Forelimb muscle (tissue), 1 donor: Measurements from ENCODE around the gene NPIPB8. TPM values are rescaled to one million over a fixed set of nuclear protein-coding genes. Genes with fewer than 3 reads are reported as not detected.
"Not testable (repeated sequence)": the region's sequence is repeated elsewhere in the genome, so short reads cannot be mapped to it uniquely, and the experiment has no call there.

ENCODE experiments used
- DNase-seq: peaks from one replicate; pipeline ENCODE4 v3.0.0-alpha.2; 2013; ENCODE audit warnings: low read depth
- polyA plus RNA-seq: library from polyadenylated mRNA; unstranded; fragments of 120-200 nt; gene quantifications from one replicate; pipeline ENCODE4 v1.2.1, GENCODE V29; 2013; ENCODE audit not compliant: insufficient read length

Gene NPIPB8
- polyA plus RNA-seq, result not detected

DNA sequence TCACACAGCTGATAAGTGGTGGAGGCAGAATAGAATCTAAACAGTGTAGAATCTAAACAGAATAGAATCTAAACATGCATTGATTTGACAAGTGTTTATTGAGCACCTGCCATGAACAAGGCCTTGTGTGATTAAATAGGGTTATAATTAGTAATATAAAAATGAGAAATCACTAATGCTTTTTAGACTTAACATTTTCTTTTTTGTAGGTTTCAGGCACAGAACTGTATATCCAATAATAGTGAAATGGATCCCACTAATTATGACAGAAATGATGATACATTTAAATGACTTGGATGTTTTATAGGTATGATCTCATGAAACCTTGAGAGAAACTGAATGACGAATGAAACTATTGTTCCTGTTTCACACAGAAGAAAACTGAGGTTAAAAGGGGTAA, at the start of gene NPIPB8:
NPIPB8 (plus strand) TSS at position 301 of the 400 bp plus-strand sequence. CDS start 296 bp downstream, outside the sequence.
- not testable (repeated sequence) for DNase-seq

DNA sequence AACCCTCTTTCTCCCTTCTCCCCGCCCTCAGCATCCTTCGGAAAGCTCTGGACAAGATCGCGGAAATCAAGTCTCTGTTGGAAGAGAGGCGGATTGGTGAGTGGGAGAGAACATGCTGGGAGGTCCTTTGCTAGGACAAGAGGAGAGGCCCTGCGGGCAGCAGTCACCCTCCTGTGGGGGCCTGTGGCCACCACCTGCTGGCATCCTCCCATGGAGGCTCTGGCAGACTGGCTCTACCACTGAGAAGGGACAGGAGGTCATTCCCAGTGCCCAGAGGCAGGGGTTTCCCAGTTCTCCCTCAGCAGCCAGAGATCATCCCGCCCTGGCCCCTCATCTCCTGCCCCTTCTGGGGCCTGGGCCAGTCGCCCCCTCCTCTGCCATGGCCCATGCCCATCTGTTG, 48.8 kb upstream of the NPIPB8 start:
- DNase-seq, result no peak

DNA sequence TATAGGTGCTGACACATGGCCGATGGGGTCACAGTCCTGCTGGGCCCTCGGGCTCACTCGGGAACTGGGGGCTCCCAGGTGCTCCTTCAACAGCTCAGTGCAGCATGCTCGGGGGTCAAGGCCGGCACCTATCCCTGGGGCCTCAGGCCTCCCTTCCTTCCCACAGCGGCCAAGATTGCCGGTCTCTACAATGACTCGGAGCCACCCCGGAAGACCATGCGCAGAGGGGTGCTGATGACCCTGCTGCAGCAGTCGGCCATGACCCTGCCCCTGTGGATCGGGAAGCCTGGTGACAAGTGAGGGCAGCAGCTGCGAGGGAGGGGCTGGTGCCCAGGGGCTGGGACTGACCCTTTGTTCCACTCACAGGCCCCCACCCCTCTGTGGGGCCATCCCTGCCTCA, 47.9 kb upstream of the NPIPB8 start:
- no peak for DNase-seq

DNA sequence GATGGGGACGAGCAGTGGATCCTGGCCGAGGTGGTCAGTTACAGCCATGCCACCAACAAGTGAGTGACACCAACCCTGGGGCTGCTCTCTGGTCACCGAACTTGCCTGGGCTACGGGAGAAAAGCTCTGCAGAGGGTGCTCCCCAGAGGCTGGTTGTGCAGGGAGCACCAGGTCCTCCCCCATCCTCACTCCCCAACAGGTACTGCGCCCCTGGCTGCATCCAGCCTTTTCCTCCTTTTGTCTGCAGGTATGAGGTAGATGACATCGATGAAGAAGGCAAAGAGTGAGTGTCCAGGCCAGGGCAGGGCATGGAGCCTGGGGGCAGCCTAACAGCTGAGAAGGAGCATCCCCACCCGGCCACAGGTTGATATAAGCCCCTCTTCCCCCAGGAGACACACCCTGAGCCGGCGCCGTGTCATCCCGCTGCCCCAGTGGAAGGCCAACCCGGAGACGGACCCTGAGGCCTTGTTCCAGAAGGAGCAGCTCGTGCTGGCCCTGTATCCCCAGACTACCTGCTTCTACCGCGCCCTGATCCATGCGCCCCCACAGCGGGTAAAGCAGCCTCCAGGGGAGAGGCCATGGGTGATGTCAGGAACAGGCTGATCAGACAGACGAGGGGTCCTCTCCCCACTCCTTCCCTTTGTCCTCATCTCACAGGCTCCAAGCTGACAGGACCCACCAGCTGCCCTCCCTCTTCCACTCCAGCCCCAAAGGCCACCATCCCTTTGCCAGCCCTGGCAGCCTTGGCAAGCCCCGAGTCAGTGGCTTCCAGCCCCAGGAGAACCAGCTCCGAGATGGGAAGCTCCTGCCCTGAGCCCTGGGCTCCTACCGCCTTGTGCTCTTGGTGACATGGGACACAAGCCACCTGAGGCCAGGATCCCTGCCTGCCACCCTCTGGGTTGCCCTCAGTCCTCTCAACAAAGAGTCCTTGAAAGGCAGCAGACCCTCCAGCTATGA, 47.2 kb upstream of the NPIPB8 start:
- DNase-seq, result no peak

DNA sequence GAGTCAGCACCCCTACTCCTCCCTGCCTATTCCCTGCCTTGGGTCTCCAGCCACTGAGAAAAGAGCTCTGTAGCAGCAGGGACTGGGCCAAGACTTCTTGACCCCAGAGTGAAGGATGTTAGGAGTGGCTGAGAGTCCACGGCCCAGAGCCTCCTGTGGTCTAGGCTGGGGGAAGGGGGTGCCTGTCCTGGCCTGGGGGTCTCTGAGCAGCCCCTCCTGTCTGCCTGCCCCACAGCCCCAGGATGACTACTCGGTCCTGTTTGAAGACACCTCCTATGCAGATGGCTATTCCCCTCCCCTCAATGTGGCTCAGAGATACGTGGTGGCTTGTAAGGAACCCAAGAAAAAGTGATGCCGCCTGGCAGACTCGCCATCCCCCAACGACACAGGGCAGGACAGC, 46.5 kb upstream of the NPIPB8 start:
- DNase-seq, result no peak

DNA sequence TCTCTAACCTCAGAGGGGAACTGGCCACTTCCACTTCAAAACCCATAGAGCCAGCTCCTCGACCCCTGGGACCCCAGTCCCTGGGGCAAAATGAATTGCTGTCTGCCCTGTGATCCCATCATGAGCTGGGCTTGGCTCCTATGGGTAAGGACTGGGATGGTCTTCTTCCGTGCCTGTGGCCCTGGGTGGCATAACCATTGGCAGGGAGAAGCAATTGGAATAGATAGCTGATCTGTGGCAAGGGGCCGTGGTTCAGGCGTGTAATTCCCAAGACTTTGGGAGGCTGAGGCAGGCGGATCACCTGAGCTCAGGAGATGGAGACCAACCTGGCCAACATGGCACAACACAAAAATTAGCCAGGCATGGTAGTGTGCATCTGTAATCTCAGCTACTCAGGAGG, 45.4 kb upstream of the NPIPB8 start:
- no peak for DNase-seq

DNA sequence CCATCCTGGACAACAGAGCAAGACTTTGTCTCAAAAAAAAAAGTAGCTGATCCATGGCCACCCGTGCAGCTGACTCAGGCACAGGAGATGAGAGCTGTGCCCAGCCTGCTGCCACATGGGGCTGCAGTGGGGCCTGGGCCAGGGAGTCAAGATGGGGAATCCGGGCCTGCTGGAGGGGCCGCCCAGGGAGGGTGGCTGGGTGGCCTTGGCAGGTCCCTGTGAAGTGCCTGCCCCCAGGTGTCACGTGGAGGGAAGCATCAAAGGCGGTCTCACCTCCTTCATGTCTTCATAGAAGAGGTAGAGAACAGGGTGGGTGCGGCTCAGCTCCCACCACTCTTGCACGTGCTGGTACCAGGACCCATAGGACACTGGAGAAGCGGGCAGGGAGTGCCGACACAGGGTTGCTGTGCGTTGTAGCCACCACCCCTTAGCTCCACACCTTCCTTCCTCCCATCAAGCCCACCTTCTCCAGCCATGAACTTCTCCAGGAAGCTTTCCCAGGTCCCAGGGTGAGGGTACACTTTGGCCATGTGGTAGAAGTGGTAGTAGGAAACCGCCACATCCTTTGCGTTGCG, 44.8 kb upstream of the NPIPB8 start:
- no peak for DNase-seq

DNA sequence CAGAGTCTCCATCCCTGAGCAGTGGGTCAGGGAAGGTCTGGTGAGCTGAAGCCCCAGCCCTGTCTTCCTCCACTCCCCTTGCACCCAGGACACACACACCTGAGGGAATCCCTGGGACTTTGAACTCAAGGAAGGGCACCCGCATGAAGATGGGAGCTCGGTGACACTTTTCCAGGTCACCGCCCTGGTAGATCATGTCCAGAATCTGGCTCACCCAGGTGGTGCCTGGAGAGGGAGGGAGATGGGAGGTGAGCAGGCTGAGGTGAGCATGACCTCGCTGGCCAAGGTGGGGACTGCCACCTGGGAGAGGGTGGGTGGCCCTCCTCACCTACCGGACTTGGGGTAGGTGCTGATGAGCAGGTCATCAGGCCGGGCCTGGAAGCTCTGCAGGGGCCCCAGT, 42.4 kb upstream of the NPIPB8 start:
- DNase-seq, result not testable (repeated sequence)

DNA sequence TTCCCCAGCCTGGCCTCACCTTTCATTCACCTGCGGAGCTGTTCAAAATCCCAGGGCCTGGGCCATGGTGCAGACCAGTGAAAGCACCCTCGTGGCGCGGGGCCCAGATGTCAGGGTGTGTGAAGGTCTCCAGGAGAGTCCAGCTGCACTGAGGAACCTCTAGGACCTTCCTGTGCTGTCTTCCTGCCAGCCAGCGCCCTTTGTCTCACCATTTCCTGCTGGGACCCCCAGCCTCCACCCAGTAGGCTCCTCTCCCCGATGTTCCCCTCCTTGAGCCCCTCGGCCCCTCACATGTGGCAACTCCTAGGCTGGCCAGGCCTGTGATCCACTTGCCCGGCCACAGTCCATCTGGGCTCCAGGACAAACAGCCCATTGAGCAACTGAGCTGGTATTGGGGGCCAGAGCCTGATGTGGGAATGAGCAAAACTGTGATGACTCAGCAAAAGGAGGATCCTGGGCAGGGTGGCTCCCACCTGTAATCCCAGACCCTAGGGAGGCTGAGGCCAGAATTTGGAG, 41.7 kb upstream of the NPIPB8 start:
- DNase-seq, result no peak

DNA sequence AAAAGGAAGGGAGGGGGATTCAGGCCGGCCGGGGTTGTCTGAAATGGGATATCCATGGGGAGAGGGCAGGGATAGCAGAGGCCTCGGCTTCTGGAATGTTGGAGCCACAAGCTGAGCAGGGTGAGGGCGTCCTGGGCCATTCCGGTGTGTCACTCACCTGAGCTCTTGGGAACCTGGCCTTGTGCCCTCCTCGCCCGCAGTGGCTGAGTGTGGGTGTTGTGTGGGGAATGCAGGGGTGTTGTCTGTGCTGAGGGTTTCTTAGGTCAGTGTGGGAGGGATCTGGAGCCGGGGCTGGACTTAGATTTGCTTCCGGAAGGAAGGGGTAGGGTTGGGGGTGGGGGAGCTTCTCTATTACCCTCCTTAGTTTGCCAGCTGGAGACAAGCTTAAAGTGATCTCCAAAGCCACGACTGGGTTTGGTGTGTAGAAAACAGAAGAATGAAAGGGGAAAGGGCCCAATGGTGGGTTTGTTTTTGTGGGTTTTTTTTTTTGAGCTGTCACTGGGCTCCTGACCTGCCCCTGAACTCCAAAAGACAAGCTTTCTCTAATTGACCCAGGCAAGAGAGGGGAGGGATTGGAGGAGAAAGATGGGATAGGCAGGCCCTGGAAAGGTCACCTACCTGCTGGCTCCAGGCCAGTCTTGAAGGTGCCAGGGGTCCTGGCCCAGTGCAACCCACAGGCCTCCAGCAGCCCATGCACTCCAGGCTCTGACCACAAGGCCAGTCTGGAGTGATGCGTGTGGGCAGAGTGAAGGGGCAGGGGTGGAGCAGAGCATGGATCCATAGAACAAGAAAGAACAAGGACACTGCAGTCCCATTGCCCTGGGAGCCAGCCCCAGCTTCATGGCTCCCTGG, 40.8 kb upstream of the NPIPB8 start, which contains the start of gene SULT1A2:
SULT1A2 (minus strand) TSS at position 211 of the 852 bp plus-strand sequence. CDS start 1,120 bp downstream, outside the sequence.
- no peak for DNase-seq

DNA sequence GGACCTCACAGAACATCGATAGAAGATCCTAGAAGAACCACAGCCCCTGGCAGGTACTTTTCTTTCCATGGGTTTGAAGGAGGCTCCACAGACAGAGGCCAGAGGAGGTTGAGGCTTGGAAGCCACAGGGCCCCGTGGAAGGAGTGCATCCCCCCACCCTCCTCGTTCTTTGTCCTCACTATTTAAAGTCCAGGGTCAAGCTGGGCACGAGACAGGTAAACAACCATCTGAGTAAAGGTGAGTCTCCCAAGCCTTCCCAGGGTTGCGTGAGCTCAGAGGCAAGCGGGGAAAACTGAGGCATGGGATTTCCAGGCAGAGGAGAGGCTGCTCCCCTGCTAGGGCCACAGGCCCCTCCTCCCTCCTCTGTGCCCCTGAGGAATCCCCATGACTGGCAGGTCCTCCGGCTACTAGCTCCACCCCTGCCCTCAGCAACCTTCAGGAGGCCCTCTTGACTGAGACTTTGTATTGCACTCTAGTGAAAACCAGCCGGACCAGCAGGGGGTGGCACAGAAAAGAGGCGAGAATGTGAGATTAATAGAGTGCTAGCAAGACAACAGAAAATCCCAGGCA, 40.1 kb upstream of the NPIPB8 start:
- no peak for DNase-seq

DNA sequence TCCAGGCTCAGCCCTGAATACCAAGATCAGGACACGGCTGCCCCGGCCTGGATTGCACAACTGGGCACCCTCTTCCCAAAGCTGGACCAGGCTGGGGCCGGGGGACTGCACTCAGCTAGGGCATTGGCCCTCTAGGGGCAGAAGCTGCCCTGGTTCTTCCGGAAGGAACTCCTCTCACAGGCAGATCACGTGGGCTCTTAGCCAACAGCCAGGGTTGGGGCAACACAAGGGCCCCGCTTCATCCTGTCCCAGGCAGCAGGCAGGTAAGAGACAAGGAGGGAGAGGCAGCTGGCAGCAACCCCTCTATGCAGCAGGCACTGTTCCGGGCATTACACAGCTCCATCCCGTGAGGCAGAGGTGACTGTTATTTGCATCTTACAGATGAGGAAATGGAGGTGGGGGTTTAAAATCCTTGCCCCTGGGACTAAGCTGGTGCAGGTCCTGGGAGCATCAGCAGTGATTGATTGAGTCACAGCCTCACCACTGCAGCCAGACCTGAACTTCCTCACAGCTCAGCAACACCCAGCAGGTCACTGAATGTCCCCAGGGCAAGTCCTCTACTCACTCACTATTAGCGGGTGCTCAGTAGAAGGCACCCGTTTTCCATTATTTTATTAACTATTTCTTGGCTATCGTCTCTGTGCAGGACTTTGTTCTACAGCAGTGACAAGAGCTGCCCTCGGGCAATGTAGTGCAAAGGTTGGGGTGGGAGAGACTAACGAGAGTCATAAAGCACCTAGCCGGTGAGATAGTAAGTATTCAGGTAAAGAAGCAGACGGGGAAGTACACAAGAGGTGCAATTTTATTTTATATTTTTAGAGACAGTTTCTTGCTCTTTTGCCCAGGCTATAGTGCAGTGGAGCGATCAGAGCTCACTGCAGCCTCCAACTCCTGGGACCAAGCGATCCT, 38.2 kb upstream of the NPIPB8 start:
- not testable (repeated sequence) for DNase-seq

DNA sequence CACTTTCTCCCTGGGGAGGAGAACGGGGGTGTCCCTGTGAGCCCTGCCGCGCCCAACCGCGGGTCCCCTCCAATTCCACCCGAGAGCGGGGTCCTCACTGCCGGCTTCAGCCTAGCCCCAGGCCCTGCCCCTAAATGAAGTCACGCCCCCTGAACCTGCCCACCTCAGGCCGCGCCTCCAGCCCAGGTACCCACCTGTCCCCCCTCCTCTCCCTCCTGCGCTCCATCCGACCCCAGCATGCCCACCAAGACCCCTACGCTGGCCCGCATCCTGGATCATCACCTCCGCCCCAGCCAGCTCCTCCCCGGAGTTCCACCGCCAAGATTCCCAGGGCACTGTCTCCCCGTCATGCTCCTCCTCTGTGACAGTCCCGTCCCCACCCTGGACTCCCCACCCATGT, 36.9 kb upstream of the NPIPB8 start:
- not testable (repeated sequence) for DNase-seq

DNA sequence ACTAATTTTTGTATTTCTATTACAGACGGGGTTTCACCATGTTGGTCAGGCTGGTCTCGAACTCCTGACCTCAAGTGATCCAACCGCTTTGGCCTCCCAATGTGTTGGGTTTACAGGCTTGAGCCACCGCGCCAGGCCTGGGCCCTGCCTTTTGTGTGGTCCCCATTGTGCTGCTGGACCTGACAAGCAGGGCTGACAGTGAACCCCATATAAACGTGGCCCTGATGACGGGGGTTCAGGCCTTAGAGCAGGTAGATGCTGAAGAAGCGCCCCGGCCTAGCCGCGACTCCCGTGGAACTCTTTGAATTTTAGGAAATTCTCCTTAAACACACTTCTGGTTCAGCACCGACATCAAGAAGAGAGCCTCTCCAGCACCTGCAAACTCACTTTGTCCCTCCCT, 36.3 kb upstream of the NPIPB8 start:
- DNase-seq, result not testable (repeated sequence)

DNA sequence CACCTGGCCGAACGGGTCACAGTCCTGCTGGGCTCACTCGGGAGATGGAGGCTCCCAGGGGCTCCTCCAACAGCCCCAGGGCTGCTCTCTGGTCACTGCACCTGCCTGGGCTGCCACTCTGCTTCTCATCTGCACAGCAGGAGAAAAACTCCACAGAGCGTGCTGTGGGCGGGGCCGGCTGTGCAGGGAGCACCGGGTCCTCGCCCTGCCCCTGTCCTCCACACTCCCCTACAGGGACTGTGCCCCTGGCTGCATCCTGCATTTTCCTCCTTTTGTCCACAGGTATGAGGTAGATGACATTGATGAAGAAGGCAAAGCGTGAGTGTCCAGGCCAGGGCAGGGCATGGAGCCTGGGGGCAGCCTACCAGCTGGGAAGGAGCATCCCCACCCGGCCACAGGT, 35.8 kb upstream of the NPIPB8 start:
- not testable (repeated sequence) for DNase-seq

DNA sequence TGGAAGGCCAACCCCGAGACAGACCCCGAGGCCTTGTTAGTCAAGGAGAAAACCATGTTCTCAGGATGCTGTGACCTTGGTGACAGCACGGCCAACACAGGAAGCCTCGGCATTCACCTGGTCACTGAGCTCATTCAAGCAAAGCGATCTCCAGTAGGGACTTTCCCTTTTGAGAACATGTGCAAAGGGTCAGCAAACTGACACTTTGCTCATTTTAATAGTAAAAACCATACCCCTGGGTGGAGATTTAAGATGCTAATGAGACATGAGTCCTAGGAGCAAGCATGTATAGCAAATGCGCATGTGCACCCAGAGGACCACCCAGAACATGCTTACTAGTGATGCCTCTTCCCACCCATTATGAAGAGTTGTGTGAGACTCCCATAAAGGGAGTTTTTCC, 35.3 kb upstream of the NPIPB8 start:
- DNase-seq, result no peak

DNA sequence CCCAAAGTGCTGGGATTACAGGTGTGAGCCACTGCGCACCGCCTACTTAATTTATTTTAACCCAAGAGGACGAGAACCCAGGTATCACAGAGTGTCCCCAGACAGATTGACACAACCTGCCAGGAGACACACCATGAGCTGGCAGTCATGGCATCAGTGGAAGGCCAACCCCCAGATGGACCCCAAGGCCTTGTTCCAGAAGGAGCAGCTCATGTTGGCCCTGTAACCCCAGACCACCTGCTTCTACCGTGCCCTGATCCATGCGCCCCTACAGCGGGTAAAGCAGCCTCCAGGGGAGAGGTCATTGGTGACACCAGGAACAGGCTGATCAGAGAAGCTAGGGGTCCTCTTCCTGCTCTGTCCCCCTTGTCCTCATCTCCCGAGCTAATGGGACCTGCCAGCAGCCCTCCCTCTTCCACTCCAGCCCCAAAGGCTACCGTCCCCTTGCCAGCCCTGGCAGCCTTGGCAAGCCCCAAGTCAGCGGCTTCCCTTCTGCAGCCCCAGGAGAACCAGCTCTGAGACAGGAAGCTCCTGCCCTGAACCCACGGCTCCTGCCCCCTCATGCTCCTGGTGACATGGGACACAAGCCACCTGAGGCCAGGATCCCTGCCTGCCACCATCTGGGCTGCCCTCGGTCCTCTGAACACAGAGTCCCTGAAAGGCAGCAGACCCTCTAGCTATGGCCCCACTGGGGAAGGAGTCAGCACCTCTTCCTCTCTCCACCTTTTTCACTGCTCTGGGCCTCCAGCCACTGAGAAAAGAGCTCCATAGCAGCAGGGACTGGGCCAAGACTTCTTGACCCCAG, 34.3 kb upstream of the NPIPB8 start:
- no peak for DNase-seq

DNA sequence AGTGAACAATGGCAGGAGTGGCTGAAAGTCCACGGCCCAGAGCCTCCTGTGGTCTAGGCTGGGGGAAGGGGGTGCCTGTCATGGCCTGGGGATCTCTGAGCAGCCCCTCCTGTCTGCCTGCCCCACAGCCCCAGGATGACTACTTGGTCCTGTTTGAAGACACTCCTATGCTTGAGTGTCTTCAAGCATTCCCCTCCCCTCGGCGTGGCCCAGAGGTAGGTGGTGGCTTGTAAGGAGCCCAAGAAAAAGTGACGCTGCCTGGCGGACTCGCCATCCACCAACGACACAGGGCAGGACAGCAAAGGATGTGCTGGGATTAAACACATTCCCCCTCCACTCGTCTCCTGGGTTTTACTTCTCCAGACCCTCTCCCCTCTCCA, 33.7 kb upstream of the NPIPB8 start:
- DNase-seq, result no peak

DNA sequence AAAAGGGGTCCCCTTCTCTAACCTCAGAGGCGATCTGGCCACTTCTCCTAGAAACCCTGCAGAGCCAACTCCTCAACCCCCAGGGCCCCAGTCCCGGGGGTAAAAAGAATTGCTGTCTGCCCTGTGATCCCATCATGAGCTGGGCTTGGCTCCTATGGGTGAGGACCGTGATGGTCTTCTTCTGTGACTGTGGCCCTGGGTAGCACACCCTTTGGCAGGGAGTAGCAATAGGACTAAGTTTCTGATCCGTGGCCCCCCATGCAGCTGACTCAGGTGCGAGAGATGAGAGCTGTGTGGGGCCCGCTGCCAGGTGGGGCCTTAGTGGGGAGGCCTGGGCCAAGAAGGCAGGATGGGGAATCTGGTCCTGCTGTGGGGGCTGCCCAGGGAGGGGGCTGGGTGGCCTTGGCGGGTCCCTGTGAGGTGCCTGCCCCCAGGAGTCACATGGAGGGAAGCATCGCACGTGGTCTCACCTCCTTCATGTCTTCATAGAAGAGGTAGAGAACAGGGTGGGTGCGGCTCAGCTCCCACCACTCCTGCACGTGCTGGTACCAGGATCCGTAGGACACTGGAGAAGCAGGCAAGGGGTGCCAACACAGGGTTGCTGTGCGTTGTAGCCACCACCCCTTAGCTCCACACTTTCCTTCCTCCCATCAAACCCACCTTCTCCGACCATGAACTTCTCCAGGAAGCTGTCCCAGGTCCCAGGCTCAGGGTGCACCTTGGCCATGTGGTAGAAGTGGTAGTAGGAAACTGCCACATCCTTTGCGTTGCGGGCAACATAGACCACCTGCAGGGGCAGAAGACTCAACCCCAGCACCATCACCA, 31.4 kb upstream of the NPIPB8 start:
- DNase-seq, result no peak
